B cell (primary cell): ENCODE results near the gene AFF2.

ENCODE experiments used
- EZH2 ChIP-seq: IDR thresholded peaks from 2 replicates; pipeline ENCODE4 v1.6.1; 2012; ENCODE audit warnings: borderline replicate concordance, low read depth, mild to moderate bottlenecking, moderate library complexity, low read length; ENCODE audit not compliant: insufficient read depth, poor library complexity, severe bottlenecking
- TF ChIP-seq, protein P1 (sequence below): fragments of 200-600 bp; IDR thresholded peaks from one replicate; pipeline ENCODE4 v1.8.0; 2022; ENCODE audit warnings: antibody characterized with exemption, mild to moderate bottlenecking

DNA sequence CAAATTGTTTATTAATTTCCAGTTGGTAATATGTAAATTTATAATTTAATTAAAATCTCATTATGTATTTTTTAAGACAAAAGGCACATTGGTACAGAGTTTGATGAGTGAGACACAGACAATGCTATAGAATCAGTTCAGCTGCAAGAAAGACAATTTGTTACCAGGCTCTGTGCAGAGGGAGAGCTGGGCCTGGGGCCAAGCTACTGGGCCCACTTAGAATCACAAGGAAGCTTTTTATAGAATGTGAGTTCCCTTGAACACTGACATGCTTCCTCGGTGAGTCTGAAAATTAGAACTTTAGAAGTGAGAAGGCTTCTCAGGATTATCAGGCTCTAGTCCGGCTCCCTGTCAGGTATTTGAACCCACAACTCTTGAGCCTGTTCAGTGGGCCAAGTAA is 129.0 kb downstream of the AFF2 start:
- TF ChIP-seq, protein P1, sequence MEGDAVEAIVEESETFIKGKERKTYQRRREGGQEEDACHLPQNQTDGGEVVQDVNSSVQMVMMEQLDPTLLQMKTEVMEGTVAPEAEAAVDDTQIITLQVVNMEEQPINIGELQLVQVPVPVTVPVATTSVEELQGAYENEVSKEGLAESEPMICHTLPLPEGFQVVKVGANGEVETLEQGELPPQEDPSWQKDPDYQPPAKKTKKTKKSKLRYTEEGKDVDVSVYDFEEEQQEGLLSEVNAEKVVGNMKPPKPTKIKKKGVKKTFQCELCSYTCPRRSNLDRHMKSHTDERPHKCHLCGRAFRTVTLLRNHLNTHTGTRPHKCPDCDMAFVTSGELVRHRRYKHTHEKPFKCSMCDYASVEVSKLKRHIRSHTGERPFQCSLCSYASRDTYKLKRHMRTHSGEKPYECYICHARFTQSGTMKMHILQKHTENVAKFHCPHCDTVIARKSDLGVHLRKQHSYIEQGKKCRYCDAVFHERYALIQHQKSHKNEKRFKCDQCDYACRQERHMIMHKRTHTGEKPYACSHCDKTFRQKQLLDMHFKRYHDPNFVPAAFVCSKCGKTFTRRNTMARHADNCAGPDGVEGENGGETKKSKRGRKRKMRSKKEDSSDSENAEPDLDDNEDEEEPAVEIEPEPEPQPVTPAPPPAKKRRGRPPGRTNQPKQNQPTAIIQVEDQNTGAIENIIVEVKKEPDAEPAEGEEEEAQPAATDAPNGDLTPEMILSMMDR: no peak
- no peak for TF ChIP-seq EZH2
